HL-60 (cell line): Measurements from ENCODE around the gene SLC6A9.
A peak's percentile ranks its signal among the peaks of the same experiment; 100 is the strongest.

Source experiments
- DNase-seq, 2 experiments: peaks; one replicate each; pipeline ENCODE4 v3.0.0-alpha.2; 2010 to 2020; ENCODE audit warnings: low read depth in 1 of 2, low spot score in 1 of 2
- H3K27ac ChIP-seq: fragments of 250-450 bp; sonication (Bioruptor Pico); replicated peaks from 2 replicates; pipeline ENCODE4 v1.5.1; 2020; ENCODE audit warnings: mild to moderate bottlenecking, moderate library complexity
- H3K27me3 ChIP-seq: fragments of 250-450 bp; sonication (Bioruptor Pico); 2 replicates; pipeline ENCODE4 v1.5.1; 2021; ENCODE audit warnings: mild to moderate bottlenecking, moderate library complexity; ENCODE audit not compliant: insufficient read depth, poor library complexity, severe bottlenecking
- H3K4me3 ChIP-seq: replicated peaks from 2 replicates; pipeline ENCODE4 v1.5.1; 2011; ENCODE audit warnings: mild to moderate bottlenecking, control low read depth, low read length; ENCODE audit not compliant: insufficient read depth
- CTCF ChIP-seq: IDR thresholded peaks from one replicate; pipeline ENCODE4 v1.5.1; 2011; ENCODE audit warnings: low read length, control low read depth, inconsistent platforms; ENCODE audit not compliant: insufficient read depth
- GABPA ChIP-seq: IDR thresholded peaks from 2 replicates; pipeline ENCODE4 v1.6.1; 2012; ENCODE audit warnings: low read depth
- POLR2AphosphoS5 ChIP-seq: IDR thresholded peaks from 2 replicates; pipeline ENCODE4 v1.6.1; 2012; ENCODE audit warnings: low read depth
- REST ChIP-seq: IDR thresholded peaks from 2 replicates; pipeline ENCODE4 v1.6.1; 2012; ENCODE audit warnings: low read depth; ENCODE audit not compliant: insufficient replicate concordance
- SPI1 ChIP-seq: IDR thresholded peaks from 2 replicates; pipeline ENCODE4 v1.6.1; 2012; ENCODE audit warnings: low read depth, mild to moderate bottlenecking, borderline replicate concordance

Gene SLC6A9

GRCh38 chr1:43974443-43975248, 56.6 kb downstream of the SLC6A9 start, which contains the start of gene ATP6V0B:
Gene ATP6V0B, plus strand, starts transcription at chr1:43974960. Its CDS starts 81 bp downstream, at chr1:43975041.
- Histone ChIP-seq H3K27me3 (no peaks in the 10 kb centered on the region), H3K27ac (peak within 1 kb of the TSS; percentile 99), H3K4me3 (peak within 1 kb of the TSS; percentile 75)
- TF ChIP-seq CTCF = no peak
- TF ChIP-seq POLR2AphosphoS5 = peak; percentile 0; the same call in 1 of the 2 replicates
- peak; percentile 94 to 97 for DNase-seq

GRCh38 chr1:43973981-43974442, 57.2 kb downstream of the SLC6A9 start:
- TF ChIP-seq SPI1 (no peak), GABPA (no peak), REST (no peak), CTCF (no peak), POLR2AphosphoS5 (no peak)
- no peak for DNase-seq
- peak overlapping the region; percentile 99 for H3K27ac ChIP-seq
- H3K27me3 ChIP-seq = no peaks in the 10 kb centered on the region
- peak overlapping the region; percentile 75 for H3K4me3 ChIP-seq

GRCh38 chr1:43971336-43971980, 59.8 kb downstream of the SLC6A9 start:
- Histone ChIP-seq H3K4me3 (no peak overlapping the region), H3K27ac (no peak overlapping the region), H3K27me3 (no peaks in the 10 kb centered on the region)
- TF ChIP-seq REST (no peak), SPI1 (no peak), POLR2AphosphoS5 (no peak), CTCF (no peak), GABPA (no peak)
- no peak for DNase-seq
